GM19372 (cell line): ENCODE data around the gene SPTBN5.

ENCODE experiments used
- ATAC-seq: cut with Tn5 transposase; IDR thresholded peaks from one replicate; pipeline ENCODE4 v1.9.1; 2021; ENCODE audit warnings: mild to moderate bottlenecking, low read depth, moderate library complexity; ENCODE audit not compliant: unreplicated experiment

SPTBN5 gene

DNA sequence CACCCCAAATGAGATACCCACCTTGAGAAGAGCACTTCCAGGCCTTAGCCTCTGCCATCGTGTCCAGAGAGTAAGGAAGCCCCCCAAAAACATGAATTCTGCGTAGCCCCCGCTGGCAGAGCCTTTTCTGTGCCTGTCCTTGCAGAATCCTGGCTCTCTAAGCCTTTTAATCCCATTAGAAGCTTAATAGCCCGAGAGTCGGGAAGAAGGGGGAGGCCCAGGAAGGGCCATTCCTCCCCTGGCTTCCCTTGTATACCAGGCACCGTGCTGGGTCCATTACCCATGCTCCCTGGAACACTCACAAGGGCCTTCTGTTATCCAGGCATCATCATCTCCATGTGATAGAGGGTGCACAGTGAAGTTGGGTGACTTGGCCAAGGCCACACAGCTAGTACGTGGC, 7.1 kb downstream of the SPTBN5 start:
- ATAC-seq = no peak

DNA sequence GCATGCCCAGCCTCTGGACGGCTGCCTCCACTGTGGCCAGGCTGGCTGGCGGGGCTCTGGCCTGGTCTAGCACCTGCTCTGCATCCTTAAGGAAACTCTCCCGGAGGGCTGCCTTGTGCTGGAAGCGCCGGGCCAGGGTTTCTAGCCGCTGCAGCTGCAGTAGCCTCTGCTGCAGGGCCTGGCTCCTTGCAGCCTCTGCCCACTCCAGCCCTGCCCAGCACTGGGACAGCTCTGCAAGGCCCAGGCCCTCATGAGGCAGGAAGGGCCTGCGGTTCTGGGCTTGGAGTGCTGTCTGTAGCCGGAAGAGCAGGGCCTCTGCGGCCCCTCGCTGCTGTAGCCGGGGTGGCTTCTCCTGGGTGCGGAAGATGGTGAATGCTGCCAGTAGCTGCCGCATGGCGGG, 8.0 kb downstream of the SPTBN5 start:
- ATAC-seq = no peak

DNA sequence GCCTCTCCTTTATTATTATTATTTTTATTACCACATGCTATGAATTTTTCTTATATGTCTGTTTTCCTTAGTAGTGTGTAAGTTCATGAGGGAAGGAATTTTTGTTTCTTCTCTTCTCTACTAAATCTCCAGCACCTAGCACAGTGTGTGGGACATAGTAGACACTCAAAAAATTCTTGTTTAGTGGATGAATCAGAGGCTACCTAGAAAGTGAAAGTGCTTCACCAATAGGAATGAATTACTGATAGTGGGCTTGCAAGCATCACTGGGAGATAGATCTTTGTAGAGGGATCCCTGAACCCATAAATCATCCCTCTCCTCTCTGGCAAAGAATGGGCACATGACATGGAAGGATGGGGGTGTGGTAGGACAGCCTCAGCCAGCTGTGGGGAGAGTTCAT, 8.5 kb downstream of the SPTBN5 start:
- no peak for ATAC-seq

DNA sequence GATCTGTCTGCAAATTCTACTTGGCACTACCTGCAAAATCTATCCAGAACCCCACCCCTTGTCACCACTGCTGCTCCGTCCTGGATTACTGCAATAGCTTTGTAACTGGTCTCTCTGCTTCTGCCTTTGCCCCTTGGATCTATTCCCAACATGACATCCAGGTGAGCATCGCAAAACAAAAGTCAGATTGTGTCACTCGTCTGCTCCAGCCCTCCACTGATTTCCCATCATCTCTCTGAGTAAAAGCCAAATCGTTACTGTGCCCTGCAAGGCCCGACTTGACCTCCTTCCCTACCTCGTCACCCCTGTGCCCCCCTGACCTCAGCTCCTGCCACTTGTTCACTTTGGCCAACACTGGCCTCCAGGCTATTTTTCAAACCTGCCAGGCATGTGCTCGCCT, 9.4 kb downstream of the SPTBN5 start:
- ATAC-seq = no peak

DNA sequence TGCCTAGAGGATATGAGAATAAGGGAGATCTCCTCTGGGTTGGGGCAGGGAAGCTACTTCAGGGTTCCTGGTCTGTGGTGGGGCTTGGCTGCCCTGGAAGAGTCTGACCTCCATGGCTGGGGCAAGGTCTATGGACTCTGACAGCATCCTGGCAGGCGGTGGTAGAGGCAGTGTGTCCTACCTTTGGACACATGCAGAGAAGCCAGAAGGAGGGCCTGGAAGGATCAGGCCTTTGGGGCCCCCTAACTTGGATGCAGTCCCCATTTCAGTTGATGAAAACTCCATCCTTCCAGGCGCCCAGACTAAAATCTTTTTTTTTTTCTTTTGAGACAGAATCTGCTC, 10.4 kb downstream of the SPTBN5 start:
- no peak for ATAC-seq

DNA sequence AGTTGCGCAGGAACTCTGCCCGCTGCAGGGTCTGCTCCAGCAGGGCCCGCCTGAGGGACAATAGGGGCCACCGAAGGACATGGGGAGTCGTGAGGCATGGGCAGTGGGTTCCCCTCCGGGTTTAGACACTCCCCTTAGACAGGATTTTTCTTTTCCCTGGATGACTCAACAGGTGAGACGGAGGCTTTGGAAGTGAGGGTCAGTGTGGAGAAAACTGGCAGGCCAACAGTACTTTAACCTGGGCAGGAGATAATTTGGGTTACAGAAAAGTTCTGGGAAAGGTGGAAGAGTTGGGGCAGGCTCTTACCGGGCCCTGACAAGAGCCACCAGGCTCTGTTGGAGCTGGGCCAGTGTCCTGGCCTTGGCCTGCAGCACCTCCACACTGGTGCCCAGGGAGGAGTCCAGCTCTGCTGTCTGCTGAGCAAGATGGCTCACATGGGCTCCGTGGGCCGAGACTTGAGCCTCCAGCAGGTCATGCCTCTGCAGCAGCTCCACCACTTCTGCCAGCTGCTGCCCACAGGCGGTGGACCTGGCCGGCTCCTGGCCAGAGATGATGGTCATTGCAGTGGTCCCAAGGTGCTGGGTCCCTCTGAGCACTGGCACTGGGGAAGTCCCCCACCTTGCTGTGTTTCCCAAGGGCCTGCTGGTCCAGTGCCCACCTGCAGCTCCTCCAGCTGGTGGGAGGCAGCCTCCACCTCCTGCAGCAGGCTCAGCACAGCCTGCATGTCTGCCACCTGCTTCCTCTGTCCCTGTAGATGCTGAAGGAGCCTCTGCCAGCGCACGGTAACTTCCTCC, 11.0 kb downstream of the SPTBN5 start:
- no peak for ATAC-seq

DNA sequence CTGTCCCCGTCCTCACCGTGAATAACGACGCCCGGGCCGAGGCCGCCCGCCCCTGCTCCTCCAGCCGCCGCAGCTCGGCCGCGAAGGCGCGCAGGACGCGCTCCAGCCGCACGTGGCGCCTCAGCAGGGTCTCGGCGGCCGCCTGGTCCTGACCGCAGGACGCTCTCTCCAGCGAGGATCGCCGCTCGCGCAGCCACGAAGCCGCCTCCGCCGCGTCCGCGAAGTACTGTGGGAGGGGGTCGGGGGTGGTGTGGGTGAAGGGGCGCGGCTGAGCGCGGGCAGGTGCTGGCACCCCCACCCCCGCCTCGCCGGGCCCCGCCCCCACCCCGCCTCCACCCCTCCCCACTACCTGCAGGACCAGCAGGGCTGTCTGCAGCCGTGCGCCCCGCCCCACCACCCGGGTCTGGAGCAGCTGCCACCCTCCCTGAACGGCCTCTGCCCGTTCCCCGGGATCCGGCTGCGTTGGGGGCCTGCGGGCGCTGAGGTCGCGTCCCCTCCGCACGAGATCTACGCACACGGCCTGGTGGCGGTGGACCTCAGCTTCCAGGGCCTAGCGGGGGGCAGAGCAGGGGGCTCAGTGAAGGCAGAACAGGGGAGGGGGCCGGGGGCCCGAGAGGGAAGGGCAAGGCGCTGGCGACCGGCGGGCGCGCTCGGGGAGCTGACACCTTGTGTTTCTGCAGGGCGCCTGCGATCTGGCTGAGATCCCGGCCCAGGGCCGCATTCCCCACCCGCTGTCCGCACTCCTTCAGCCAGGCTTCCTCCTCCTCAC, 11.7 kb downstream of the SPTBN5 start:
- ATAC-seq = no peak

DNA sequence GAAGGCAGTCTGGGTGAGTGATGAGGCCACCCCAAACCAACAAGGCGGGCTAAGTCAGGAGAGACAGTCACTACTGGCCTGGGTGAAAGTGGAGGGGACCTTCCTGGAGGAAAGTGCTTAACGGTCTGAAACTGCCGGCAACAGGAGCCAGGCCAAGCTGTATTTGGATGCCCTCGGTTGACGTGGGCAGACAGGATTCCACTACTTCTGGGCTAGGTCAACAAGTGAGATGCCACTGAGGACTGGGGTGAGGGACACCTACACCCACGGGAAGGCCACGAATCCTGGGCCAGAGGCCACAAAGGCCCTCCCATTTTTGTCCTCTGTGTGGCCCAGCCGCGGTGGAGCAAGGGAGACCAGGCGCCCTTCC, 12.3 kb downstream of the SPTBN5 start:
- no peak for ATAC-seq

DNA sequence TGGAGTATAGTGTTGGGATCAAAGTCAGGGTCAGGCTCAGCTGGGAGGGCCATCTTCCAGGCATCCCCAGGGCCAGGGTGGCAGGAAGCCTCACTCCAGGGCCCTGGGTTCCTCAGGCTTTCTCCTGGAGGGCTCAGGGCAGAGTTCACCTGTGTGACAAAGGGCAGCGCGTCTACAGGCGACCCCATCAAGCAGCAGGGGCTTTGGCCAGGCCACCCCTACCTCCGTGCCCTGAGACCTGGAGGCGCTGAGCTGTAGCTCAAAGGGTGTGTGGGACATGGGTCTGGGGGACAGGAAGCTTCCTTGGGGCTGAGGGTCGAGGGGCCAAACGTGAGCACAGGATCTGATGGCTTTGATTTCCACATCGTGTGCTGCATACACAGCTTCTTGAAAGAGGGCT, 12.8 kb downstream of the SPTBN5 start:
- ATAC-seq = no peak

DNA sequence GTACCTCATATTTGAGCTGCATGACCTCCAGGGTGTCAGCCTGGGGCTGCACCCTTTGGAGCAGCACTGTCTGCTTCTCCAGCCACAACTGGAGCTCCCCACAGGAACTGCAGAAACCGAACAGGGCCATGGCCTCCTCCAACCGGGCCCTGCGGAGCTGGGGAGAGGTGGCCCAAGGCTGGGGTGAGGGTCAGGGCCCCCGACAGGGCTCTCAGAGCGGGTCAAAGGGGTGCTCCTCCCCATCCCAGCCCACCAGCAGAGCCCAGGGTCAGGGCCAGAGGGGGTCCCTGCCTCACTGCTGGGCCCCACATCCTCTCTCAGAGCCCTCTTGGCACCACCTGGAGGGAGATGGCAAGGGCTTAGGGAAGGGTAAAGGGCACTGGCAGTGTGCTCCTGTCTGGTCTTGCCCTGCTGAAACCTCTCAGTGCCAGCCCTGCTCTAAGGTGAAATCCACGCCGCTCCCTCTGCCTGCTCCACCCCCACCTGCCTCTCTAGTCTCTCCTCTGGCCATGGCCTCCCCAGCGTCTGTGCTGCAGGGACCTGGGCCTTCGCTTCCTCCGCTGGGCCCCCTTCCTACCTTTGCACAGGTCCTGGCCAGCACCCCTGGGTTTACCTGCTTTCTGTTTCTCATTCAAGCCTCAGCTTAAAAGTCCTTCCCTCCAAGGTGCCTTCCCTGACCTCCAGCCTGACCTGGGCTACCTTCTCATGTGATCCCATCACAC, 13.5 kb downstream of the SPTBN5 start:
- no peak for ATAC-seq

DNA sequence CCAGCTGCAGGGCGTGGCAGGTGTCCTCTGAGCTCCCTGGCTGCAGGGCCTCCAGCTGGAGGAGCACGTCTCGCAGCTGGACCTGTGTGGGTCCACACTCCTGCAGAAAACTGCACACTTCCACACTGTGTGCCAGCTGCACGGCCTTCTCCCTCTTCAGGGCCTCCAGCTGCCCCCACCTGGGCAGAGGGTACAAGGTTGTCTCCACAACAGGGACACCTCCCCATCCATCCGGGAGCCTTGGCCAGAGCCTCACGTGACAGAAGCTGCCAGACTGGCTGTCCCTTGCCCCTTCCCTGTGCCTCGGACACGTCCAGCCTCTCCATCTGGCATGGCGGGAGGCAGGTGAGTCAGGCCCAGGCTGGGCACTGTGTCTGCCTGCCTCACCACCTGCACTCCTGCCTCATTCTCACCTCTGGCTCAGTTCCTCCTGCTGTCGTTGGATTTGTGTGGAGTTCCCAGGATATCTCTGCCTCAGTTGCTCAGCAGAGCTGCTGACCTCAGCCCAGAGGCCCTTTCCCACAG, 14.5 kb downstream of the SPTBN5 start:
- ATAC-seq = no peak

DNA sequence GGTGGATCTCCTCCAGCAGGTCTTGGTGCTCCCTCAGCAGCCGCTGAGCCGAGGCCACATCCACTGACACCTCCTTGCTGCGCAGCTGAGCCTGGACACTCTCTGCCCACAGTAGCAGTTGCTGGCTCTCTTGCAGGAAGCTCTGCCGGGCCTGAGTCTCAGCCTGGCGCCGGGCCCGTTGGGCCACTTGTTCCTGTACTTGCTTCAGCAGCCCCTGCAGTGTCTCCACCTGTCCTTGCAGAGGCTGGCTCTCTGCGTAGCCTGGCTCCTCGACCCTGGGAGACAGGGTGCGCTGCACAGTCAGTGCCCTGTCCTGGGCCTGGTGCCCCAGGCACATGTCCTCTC, 15.5 kb downstream of the SPTBN5 start:
- no peak for ATAC-seq

DNA sequence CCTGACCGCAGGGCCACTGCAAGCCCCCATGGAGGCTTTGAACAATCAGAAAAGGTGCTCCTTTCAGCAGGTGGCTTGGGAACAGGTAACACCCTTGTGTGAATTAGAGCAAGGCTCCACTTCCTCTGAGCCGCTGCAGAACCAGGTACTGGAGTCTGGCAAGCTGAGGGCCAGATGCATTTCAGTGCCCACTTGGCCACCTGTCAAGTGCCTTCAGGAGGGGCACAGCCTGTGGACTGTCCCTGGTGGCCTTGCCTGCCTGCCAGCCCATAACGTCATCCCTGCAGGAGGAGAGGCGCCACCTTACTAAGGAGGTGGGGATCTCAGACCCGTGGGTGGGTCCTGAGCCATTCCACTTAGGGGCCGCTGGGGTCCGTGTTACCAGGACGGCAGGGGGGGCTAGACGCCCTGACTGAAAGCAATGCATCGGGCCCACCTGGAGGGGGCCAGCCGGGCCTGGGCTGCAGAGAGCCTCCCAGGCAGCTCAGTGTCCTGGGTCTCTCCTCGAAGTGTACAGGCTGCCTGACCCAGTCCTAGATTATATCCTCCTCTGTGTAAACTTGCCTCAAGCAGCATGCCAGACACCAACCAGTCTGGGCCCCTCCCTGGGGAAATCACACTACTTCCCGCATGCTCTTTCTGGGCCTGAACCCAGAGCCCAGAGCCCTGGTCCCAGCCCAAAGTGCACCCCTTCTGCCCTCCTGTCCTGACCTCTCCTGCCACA, 16.1 kb downstream of the SPTBN5 start:
- no peak for ATAC-seq

DNA sequence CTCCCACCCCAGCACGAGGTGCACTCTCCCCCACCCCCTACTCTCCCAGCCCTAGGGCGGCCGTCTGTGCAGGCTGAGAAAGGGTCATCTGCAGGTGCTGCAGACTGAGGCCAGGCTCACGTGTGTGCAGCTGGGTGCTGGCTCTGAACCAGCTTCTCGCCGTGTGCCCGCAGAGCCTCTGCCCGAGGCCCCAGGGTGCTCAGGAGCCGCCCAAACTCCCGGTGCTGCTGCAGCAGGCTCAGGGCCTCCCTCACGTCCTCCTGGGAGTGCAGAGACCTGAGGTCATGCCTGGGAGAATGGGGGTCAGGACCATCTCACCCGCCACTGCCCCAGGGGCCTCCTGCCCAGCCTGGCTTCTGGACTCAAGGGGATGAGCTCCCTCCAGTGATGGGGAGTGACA, 17.2 kb downstream of the SPTBN5 start:
- no peak for ATAC-seq

DNA sequence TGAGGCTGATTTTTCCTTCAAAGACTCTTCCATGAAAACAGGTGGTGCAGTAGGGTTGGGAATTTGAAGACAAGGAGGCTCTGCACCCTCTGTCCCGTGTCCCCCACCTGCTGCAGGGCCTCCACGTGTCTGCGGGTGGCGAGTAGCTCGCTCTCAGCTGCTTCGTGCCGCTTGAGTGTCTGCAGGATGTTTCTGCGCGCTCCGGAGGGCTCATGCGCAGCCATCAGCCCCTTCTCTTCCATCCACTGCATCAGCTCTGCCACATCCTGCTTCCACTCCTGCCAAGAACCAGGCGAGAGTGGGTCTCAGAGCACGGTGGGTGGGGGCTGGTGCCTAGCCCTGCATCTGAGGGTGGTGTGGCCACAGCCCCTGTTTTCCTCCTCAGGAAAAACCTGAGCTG, 17.8 kb downstream of the SPTBN5 start:
- ATAC-seq = no peak

DNA sequence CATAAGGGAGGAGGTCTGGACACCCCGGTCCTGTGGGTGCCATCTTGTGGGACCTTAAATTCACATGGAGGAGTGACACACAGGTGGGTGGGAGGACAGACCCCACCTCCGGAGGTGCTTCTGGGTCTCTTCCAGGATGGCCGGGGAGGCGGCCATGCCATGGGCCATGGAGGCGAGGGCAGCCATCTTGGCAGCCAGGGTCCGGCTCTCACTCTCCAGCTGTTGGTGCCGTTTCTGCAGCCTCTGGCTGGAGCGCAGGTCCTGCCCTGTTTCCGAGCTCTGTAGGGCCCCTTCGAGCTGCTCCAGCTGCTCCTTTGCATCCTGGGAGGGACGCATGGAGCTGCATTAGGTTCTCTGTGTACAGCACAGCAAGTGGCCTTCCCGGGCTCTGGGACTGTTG, 19.1 kb downstream of the SPTBN5 start:
- ATAC-seq = no peak

DNA sequence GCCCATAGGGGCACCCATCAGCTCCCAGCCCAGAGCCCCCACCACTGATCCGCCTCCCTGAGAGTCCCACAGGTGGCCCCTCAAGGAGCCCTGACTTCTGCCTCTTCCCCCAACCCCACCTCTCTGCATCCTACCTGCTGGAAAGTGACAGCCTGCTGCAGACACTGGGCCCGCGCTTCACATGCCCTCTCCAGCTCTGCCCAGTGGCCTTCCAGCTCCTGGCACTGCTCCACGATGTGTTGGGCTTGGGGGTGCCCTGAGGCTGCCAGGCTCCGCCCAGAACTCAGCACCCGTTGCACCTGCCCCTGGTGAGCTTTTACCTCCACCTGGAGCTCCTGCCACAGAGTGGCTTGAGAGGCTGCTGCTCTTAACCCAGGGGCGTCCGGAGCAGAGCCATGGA, 20.1 kb downstream of the SPTBN5 start:
- ATAC-seq = no peak

DNA sequence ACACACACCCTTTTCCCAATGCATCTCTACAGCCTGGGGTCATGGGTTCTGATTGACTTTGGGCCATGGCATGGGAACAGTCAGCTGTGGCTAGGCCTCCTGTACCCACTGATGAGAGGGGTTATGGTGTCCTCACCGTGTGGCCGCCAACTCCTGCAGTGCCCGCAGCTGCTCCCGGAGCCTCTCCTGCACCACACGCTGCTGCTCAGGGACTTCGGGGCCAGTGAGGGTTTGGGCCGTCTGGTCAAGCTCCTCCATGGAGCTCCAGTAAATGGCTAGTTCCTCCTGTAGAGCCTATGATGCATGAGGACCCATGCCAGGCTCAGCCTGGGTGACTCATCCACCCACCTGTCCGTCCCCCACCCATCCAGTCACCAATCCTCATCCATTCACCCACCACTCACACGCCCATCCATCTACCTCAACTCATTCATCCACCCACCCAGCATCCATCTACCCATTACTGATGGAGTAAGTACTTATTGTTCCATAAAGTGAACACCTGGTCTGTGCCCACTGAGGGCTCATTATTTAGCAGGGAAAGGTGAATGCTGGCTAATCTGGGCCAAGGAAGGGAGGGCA, 21.6 kb downstream of the SPTBN5 start:
- no peak for ATAC-seq

DNA sequence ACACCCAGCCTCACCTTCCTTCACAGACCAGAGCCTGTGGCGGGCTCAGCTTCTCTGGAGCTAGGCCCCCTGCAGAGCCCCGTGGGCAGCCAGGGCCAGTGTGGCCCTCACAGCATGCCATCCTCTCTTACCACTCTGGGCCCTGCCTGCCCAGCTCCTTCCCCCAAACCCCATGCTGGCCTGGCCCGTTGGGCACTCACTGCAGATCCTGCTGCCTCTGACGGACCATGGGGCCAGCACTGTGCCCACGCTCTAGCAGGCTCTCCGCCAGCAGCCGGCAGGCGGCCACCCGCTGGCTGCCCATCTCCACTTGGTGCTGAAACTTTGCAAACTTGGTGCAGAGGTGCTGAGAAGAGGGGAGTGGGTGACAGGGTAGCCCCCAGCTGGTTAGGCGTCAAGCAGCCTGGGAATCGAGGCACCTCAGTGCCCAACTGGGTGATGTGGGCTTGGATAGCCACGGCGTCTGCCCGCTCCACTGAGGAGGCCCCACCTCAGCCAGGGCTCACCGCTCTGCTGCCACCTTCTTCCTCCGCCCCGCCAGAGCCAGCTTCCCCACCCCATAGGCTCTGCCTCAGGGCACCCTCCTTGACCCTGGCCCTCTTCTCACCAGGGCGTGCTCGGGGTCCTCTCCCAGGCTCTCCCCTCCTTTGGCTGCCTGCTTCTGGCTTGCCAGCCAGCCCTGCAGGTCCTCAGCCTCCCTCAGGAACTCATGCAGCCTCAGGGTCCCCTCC, 22.5 kb downstream of the SPTBN5 start:
- ATAC-seq = no peak

DNA sequence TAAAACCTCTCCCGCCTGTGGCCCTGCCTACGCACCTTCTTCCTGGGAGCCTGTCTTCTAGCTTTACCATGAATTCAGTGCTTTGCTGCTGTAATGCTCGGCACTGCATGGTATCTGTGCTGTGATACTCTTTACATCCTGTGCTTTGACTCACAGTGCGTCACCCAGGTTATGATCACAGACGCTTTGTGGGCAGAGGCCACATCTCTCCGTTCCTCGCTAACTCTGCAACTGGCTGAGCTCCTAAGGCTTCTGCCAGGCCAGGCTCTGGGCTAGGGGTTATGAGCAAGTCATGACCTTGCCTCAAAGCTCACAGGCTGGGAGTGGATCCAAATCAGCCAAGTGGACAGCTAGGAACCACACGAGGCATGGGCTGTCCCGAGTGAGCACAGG, 23.2 kb downstream of the SPTBN5 start:
- no peak for ATAC-seq
